Kidney (tissue), 14 donors: ENCODE data around the gene COL15A1. TPM values are rescaled to one million over a fixed set of nuclear protein-coding genes. Genes with fewer than 3 reads are reported as not detected.

Source experiments
- DNase-seq, 5 donors: peaks; one replicate each; pipeline ENCODE4 v3.0.0-alpha.2; 2013 to 2020
- FAIRE-seq: peaks from 2 replicates; lab custom pipeline; 2012; peaks lifted over from hg19 to GRCh38; lab: Jason Lieb, UNC
- H3K27ac ChIP-seq, 2 donors: one replicate each; pipeline ENCODE4 v1.7.0; 2013; ENCODE audit warnings: low read depth in 2 of 2, low read length in 2 of 2, inconsistent platforms in 1 of 2
- H3K27me3 ChIP-seq: one replicate; pipeline ENCODE4 v1.7.1; 2013; ENCODE audit warnings: low read length, inconsistent platforms; ENCODE audit not compliant: control insufficient read depth, insufficient read depth
- H3K36me3 ChIP-seq, 3 donors: one replicate each; pipeline versions ENCODE4 v1.7.0 to v1.7.1; 2013; ENCODE audit warnings: low read length in 3 of 3, control low read depth in 1 of 3, inconsistent platforms in 1 of 3; ENCODE audit not compliant: insufficient read depth in 3 of 3, control insufficient read depth in 2 of 3
- H3K4me1 ChIP-seq, 3 donors: one replicate each; pipeline versions ENCODE4 v1.7.0 to v1.7.1; 2013; ENCODE audit warnings: low read length in 3 of 3, inconsistent platforms in 1 of 3, low read depth in 1 of 3; ENCODE audit not compliant: control insufficient read depth in 2 of 3, insufficient read depth in 2 of 3
- H3K4me3 ChIP-seq, 3 donors: one replicate each; pipeline versions ENCODE4 v1.7.0 to v1.8.1; 2013; ENCODE audit warnings: low read length in 3 of 3, control low read depth in 1 of 3, inconsistent platforms in 1 of 3
- H3K9ac ChIP-seq, 3 donors: one replicate each; pipeline versions ENCODE4 v1.7.0 to v1.7.1; 2013; ENCODE audit warnings: low read length in 3 of 3, control low read depth in 1 of 3, inconsistent platforms in 1 of 3
- H3K9me3 ChIP-seq, 3 donors: one replicate each; pipeline versions ENCODE4 v1.7.0 to v1.7.1; 2013; ENCODE audit warnings: low read length in 3 of 3, control low read depth in 1 of 3, inconsistent platforms in 1 of 3; ENCODE audit not compliant: control insufficient read depth in 2 of 3, insufficient read depth in 1 of 3
- intact Hi-C: fragments of 100-400 bp; cut with DNase I; formaldehyde crosslinking; loops from one replicate; pipeline ENCODE4 v1.11.1; 2022
- polyA plus RNA-seq: library from polyadenylated mRNA; stranded (reverse); fragments of 350-450 nt; fragmentation: Illumina TruSeq; extraction: RNeasy Lipid Tissue Mini Kit (QIAGEN cat#74804); gene quantifications from one replicate; pipeline ENCODE4 v1.2.3, GENCODE V29; 2014; ENCODE audit warnings: low read depth, low replicate concordance; ENCODE audit not compliant: insufficient read depth
- total RNA-seq: library from RNA; stranded (reverse); fragmentation: NEBNext Ultra II Directional; extraction: Animal tissue kit (Norgen Biotek cat#: 25700); gene quantifications from one replicate; pipeline ENCODE4 v1.2.1, GENCODE V29; 2021
- TF ChIP-seq, protein P1 (sequence below): IDR thresholded peaks from 3 replicates; pipeline ENCODE4 v1.5.1; 2012; ENCODE audit warnings: mild to moderate bottlenecking, moderate library complexity, borderline replicate concordance; ENCODE audit not compliant: insufficient read depth; ENCODE audit errors: extremely low read depth
- donor health status: control.
- donor health status: control.
- donor health status: control.
- donor health status: control.
- donor health status: control.
- donor health status: DM: yes; HTN: yes; CAD: no.
- donor health status: Normal renal cell carcinoma (clear cell type).

The COL15A1 gene
- total and polyA plus RNA-seq, 2 donors from 2014 or later: 4.7 to 42.0 TPM

DNA sequence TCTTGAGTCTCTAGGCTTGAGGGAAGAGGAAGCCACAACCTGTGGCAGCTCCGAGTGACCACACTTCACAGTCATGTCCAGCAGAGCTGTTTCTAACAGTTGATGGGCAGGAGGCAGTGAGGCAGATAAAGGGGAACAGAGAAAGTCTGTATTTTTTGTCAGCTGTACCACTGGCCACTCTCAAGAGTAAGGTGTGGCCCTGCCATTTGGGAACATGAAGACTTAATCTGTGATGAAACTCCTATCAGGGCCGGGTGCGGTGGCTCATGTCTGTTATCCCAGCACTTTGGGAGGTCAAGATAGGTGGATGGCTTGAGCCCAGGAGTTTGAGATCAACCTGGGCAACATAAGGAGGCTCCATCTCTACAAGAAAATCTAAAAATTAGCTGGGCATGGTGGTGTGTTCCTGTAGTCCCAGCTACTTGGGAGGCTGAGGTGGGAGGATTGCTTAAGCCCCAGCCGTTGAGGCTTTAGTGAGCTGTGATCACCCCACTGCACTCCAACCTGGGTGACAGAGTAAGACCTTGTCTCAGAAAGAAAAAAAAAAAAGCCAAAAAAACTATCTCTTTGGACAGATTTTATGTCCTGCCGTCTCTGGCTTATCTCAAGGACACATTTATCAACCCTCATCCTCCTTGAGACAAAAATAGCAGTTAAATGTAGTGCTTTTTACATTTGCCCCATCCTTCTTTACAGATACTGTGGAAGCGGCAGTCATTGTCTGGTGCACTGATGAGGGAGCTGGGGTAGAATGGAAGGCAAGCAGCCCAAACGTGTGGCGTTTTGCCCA is 11.9 kb upstream of the COL15A1 start:
- TF ChIP-seq, protein P1, sequence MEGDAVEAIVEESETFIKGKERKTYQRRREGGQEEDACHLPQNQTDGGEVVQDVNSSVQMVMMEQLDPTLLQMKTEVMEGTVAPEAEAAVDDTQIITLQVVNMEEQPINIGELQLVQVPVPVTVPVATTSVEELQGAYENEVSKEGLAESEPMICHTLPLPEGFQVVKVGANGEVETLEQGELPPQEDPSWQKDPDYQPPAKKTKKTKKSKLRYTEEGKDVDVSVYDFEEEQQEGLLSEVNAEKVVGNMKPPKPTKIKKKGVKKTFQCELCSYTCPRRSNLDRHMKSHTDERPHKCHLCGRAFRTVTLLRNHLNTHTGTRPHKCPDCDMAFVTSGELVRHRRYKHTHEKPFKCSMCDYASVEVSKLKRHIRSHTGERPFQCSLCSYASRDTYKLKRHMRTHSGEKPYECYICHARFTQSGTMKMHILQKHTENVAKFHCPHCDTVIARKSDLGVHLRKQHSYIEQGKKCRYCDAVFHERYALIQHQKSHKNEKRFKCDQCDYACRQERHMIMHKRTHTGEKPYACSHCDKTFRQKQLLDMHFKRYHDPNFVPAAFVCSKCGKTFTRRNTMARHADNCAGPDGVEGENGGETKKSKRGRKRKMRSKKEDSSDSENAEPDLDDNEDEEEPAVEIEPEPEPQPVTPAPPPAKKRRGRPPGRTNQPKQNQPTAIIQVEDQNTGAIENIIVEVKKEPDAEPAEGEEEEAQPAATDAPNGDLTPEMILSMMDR: no peak
- Histone ChIP-seq H3K4me1 (no peaks in the 10 kb centered on the region), H3K9me3 (no peaks in the 10 kb centered on the region), H3K36me3 (no peaks in the 10 kb centered on the region), H3K27ac (no peak overlapping the region), H3K27me3 (no peaks in the 10 kb centered on the region), H3K9ac (no peak overlapping the region), H3K4me3 (no peak overlapping the region)
- intact Hi-C loops: no loop called here
- FAIRE-seq (no peak), DNase-seq (no peak)

DNA sequence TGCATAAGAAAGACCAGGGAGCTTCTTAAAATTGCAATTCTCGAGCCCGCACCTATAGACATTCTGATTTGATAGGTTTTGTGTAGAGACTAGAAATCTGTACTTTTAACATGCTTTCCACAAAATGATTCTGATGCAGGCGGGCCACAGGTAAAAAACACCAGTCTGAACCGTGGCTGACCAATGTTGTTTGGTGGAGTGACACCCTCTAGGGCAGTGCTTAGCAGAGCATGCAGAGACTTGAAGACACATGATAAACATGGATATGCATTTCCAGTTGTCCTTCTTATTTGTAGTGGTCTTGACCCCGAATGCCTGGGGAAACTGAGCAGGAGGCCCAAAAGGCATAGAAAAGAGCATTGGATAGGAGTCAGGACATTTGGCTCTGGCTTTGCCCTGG is 10.5 kb upstream of the COL15A1 start:
- Histone ChIP-seq H3K4me3 (no peak overlapping the region), H3K9me3 (no peaks in the 10 kb centered on the region), H3K27ac (no peak overlapping the region), H3K27me3 (no peaks in the 10 kb centered on the region), H3K36me3 (no peaks in the 10 kb centered on the region), H3K4me1 (no peaks in the 10 kb centered on the region), H3K9ac (no peak overlapping the region)
- intact Hi-C loops: no loop called here
- no peak for DNase-seq
- TF ChIP-seq, protein P1: no peak
- FAIRE-seq: no peak

DNA sequence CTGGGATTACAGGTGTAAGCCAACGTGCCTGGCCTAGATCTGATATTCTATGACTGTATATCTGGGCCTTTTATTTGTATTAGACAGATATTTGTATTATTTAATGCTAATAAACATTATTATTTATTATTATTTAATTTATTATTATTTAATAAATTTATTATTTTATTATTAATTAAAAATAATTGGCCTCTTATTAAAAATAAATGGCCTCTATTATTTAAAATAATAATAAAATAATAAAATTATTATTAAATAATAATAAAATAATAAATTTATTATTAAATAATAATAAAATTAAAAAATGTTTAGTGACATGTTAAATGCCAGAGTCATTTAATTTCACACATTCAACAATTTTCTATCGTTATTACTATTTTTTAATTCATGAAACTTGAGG is 9.8 kb upstream of the COL15A1 start:
- Histone ChIP-seq H3K36me3 (no peaks in the 10 kb centered on the region), H3K9me3 (no peaks in the 10 kb centered on the region), H3K27ac (no peak overlapping the region), H3K9ac (no peak overlapping the region), H3K27me3 (no peaks in the 10 kb centered on the region), H3K4me1 (no peaks in the 10 kb centered on the region), H3K4me3 (no peak overlapping the region)
- no peak for DNase-seq
- FAIRE-seq: peak; percentile 89
- TF ChIP-seq, protein P1: no peak
- intact Hi-C loops: no loop called here

DNA sequence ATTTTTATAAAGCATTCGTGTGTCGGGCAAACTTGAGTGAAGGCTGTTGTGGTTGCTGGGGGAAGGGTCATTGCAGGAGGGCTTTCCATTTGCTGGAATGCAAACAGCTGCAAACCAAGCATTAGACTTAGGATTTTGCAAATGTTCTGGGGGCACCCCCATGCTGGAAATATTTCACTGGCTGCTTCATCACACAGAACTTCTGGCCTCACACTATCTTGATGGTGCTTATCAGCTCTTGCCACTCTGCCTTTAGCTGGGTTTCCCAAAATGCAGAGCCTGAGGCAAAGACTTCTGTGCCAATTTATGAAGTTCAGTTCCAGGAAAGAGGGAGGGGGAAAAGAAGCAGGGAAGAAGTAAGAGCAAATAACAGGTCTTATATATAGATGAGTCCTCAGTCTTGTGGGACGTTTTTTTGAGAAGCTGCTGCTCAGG is 8.6 kb upstream of the COL15A1 start:
- Histone ChIP-seq H3K4me1 (no peaks in the 10 kb centered on the region), H3K9ac (no peak overlapping the region), H3K27ac (no peak overlapping the region), H3K27me3 (no peaks in the 10 kb centered on the region), H3K9me3 (no peaks in the 10 kb centered on the region), H3K4me3 (no peak overlapping the region), H3K36me3 (no peaks in the 10 kb centered on the region)
- intact Hi-C loops: no loop called here
- no peak for DNase-seq
- TF ChIP-seq, protein P1: no peak
- FAIRE-seq: no peak
